GM18526 (cell line): ENCODE data around the gene PLD1.
A peak's percentile ranks its signal among the peaks of the same experiment; 100 is the strongest.

Source experiments
- POLR2A ChIP-seq: IDR thresholded peaks from 3 replicates; pipeline ENCODE4 v1.6.1; 2011; ENCODE audit not compliant: insufficient read length; ENCODE audit errors: extremely low read depth

Gene PLD1

GRCh38 chr3:171811913-171812335 lies 1.6 kb upstream of the PLD1 start:
- TF ChIP-seq POLR2A, result no peak

DNA sequence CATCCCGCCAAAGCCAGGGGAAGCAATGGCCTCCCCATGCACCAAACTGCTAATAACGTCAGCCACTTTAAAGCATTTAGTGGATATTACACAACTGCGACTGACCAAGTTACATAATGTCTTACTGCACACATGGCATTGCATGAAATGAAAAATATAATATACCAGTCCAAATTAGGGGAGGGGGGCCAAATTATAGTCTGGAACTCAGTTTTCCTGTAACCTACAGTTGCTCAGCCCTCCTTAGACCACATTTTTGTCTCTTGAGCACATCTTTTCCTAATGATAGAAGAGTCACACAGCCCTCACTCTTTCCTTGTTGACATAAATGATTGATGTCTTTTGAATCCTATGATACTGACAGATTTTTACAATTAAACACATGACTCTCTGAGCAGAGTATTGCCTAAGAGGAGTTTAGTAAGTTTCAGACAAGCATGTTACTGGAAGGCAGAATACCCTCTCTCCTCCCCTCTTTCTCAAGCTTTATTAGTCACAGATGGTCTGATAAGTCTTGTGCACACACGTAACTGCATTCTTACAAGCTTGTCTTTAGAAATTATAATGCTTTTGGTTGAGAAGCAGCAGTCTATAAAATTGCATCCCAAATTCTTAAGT lies 1.1 kb upstream of the PLD1 start:
- no peak for TF ChIP-seq POLR2A

- no peak for TF ChIP-seq POLR2A
Observed at GRCh38 chr3:171810629-171811294, 479 bp upstream of the PLD1 start.

GRCh38 chr3:171809611-171809860 lies 747 bp downstream of the PLD1 start:
- TF ChIP-seq POLR2A, result peak; percentile 43

DNA sequence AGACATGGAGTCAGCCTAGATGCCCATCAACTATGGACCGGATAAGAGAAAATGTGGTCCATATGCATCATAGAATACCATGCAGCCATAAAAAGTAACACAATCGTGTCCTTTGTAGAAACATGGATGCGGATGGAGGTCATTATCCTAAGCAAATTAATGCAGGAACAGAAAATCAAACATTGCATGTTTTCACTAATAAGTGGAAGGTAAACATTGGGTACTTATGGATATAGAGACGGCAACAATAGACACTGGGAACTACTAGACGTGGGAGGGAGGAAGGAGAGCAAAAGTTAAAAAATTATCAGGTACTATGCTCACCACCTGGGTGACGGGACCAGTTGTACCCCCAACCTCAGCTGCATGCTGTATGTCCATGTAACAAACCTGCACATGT lies 2.5 kb downstream of the PLD1 start:
- TF ChIP-seq POLR2A, result no peak

DNA sequence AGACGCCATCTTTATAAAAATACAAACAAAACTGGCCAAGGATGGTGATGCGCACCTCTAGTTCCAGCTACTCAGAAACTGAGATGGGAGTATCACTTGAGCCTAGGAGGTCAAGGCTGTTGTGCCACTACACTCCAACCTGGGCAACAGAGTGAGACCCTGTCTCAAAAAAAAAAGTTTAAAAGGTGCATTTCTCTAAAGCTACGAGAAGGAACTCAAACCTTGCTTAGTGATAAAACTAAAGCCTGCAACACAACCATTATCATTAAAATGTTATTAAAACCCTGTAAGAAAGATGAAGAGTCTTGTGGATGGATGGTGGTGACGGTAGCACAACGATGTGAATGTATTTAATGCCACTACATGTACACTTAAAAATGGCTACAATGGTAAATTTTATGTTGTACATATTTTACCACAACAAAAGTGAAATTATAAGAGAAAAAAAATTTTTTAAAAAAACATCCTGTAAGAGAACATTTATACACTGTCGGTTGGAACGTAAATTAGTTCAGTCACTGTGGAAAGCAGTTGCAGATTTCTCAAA lies 3.1 kb downstream of the PLD1 start:
- no peak for TF ChIP-seq POLR2A

DNA sequence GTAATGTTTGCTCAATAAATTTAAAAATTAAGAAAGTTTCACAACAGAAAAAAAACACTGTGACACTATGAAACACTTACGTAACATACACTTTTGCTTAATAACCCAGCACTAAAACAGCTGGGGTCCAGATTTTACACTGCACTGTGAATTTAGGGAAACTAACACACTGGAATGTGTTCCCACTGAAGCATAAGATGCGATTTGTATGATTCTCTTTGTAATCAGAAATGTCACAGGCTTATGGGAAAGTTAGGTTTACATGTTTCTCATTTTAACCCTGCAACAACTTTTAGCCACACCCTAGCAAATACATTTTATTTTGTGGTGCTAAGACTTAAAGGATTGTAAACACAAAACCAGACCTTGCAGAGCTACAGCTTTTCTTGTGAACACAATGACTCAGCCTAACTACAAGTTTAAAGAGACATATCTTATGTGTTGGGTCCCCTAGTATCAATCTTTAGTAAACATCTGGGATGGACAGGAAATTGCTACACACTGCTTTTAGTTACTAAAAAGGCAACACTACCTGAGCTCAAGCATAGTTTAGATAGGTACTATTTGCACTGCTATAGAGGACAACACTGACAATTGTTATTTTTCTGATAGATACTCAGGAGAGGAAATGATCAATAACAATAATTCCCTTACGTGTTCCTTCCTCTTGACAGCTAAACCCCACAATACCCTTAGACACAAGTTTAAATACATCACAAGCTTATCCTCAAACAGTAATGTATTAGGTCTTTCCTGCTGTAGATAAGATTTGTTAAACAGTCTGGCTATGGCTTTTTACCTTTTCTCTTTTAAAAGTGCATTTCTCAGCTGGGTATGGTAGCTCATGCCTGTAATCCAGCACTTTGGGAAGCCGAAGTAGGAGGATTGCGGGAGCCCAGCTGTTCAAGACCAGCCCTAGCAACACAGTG lies 3.8 kb downstream of the PLD1 start:
- TF ChIP-seq POLR2A, result no peak

DNA sequence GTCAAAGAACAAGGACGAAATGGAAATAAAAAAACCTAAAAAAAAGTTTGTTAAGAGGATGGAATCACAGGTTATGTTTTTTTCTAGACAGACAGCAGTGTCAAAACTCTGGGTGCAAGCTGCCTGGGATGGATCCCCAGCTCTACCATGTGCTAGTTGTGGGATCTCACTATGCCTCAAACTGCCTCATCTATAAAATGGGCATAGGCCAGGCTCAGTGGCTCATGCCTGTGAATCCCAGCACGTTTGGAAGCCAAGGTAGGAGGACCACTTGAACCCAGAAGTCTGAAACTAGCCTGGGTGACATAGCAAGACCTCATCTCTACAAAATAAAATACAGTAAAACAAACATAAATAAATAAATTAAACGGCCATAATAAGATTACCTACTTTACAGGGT lies 4.6 kb downstream of the PLD1 start:
- no peak for TF ChIP-seq POLR2A

- TF ChIP-seq POLR2A, result no peak
Observed at GRCh38 chr3:171804618-171805389, 5.5 kb downstream of the PLD1 start.

GRCh38 chr3:171803044-171803443 lies 7.2 kb downstream of the PLD1 start:
- TF ChIP-seq POLR2A, result no peak

DNA sequence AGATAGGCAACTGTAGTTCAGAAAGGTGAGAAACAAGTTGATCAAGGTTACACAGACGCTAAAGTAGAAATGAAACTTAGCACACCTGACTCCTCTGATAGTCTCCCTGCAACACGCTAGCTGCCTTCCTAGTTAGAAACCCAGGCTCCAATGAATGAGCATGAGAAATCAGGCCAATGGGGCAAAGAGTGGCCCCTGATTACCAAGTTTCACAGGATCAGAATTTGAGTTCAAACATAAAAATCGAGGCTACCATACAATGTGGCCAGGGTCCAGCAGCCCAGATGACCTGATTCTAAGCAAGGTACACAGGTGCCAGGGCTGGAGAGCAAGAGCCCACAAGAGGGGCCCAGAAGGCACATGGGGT lies 7.7 kb downstream of the PLD1 start:
- no peak for TF ChIP-seq POLR2A

GRCh38 chr3:171801738-171802589 lies 8.3 kb downstream of the PLD1 start:
- TF ChIP-seq POLR2A, result no peak

GRCh38 chr3:171799501-171799900 lies 10.8 kb downstream of the PLD1 start:
- no peak for TF ChIP-seq POLR2A

GRCh38 chr3:171797873-171798272 lies 12.4 kb downstream of the PLD1 start:
- no peak for TF ChIP-seq POLR2A
